Measurements from ENCODE around the gene ZNF432. TPM values are rescaled to one million over a fixed set of nuclear protein-coding genes. Genes with fewer than 3 reads are reported as not detected.

The ZNF432 gene
- total and polyA plus RNA-seq, 2 donors (not counting 3 experiments of a cell fraction or from before 2014, with no cell fraction given) = 3.5 to 10.9 TPM

DNA sequence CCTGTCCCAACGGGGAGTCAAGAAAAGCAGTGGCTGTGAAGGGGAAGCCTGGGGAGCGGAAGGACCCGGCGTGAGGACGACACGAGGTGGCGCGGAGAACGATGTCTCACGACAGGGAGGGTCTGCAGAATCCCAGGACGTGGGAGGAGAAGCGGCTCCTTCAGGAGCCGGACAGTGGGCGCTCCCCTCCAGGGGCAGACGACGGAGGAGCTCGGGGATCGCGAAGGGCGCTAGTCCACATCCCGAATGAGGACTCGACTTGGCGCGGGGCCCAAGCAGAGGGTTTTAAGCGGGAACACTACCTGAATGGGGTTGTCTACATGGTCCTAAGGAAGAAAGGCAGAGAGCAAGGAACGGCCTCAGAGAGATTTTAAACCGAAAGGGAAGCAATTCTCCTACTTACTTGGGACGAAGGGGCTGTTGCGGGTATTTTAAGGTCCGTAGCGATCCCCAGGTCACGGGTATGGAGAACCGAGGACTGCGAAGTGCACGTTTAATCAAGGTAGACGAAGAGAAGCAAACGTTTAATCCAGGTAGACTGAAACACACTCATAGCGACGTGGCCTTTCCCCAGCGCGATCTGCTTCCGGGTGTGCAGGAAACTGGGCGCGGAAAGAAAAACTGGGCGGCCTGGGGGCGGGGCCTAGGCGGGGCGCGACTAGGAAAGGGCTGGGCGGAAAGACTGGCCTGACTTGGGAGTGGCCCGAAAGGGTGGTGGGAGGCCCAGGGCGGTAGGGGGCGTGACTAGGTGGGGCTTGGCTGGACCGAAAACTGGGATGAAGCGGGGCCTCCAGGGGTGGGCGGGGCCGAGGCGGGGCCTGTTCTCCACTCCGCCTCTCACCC is 46.8 kb upstream of the ZNF432 start, which contains the start of gene ZNF841:
ZNF841 (minus strand) TSS at position 594 of the 843 bp plus-strand sequence. CDS start 10,964 bp downstream, outside the sequence.
- Histone ChIP-seq H4K20me1 (replicated peaks; ENCODE audit: control insufficient read depth, extremely low read depth, insufficient read depth, low read length) (no peaks in the 10 kb centered on the region), H3K4me1 (ENCODE audit: control insufficient read depth, extremely low read depth, insufficient read depth, low read length) (peaks cover 2% of the 10 kb centered on the region), H3K9me1 (replicated peaks; ENCODE audit: control insufficient read depth, extremely low read depth, insufficient read depth, low read length) (no peaks in the 10 kb centered on the region), H3K4me2 (ENCODE audit: insufficient read depth, low read length) (peak within 1 kb of the TSS; percentile 68), H3K36me3 (ENCODE audit: control insufficient read depth in 2 of 2, extremely low read depth in 1 of 2, insufficient read depth in 2 of 2, low read length in 2 of 2) (peaks cover 2 to 3% of the 10 kb centered on the region in 2 experiments), H3K27me3 (ENCODE audit: control insufficient read depth in 2 of 2, insufficient read depth in 2 of 2, low read length in 2 of 2) (no peaks in the 10 kb centered on the region), H3K27ac (ENCODE audit: insufficient read depth, low read depth, low read length) (peak within 1 kb of the TSS; percentile 62), H2AFZ (ENCODE audit: low read depth, low read length) (peak within 1 kb of the TSS; percentile 84), H3K4me3 (replicated peaks in 1 of 3; ENCODE audit: insufficient read depth in 1 of 3, low read depth in 1 of 3, low read length in 3 of 3) (peak within 1 kb of the TSS; percentile 47 to 94 (median 70)), H3K79me2 (ENCODE audit: control insufficient read depth, insufficient read depth, low read length) (peaks cover 23% of the 10 kb centered on the region), H3K9me3 (replicated peaks; ENCODE audit: control insufficient read depth, insufficient read depth, low read length) (no peaks in the 10 kb centered on the region), H3K9ac (replicated peaks; ENCODE audit: extremely low read depth, insufficient read depth, low read length) (peak within 1 kb of the TSS; percentile 94)
- dilution Hi-C loops (cut with MboI; ENCODE audit: extremely low pct_ligation_motif_present, low sequenced_read_pairs) = no loop called here
- FAIRE-seq = peak; percentile 95
- CTCF ChIA-PET = interaction anchor here (0.6 kb wide), 1 partner anchor 14 kb away, joined by 3 read pairs; no protein-coding TSS in a partner anchor
- DNase-seq (ENCODE audit: low read depth, low spot score) = peak; percentile 96
- TF ChIP-seq GATA2 (IDR thresholded peaks at IDR 0.05; ENCODE audit: insufficient read depth, insufficient read length, low read depth, low read length) (no peak), POLR2AphosphoS5 (IDR thresholded peaks at IDR 0.05; ENCODE audit: insufficient read depth, low read depth, low read length) (peak; percentile 61), EZH2 (IDR thresholded peaks at IDR 0.05; ENCODE audit: borderline replicate concordance, low read depth, low read length, severe bottlenecking) (no peak), FOS (IDR thresholded peaks at IDR 0.05; ENCODE audit: borderline replicate concordance, insufficient read depth, low read length) (no peak), POLR2A (IDR thresholded peaks at IDR 0.05; ENCODE audit: low read depth, low read length) (peak; percentile 63)
- POLR2A ChIA-PET = no interaction called here
- BruUV-seq (replicated peaks) = TSS peak; percentile 86
- intact Hi-C loops (cut with micrococcal nuclease) = loop anchor here (1.0 to 10.0 kb wide), 6 partner anchors 44 to 1181 kb away; partner anchors contain the start of genes KLK4, PPP2R1A, ZNF432 and ZNF611

All from endothelial cell of umbilical vein (primary cell).